ENCODE results near the gene RAD51C. TPM values are rescaled to one million over a fixed set of nuclear protein-coding genes. Genes with fewer than 3 reads are reported as not detected.
"Not testable (repeated sequence)": the region's sequence is repeated elsewhere in the genome, so short reads cannot be mapped to it uniquely, and the experiment has no call there.

RAD51C gene
- total RNA-seq, 1 donor from 2014 or later: 15.8 TPM

GRCh38 chr17:58734811-58735210, 42.4 kb downstream of the RAD51C start:
- no peak for DNase-seq (ENCODE audit: low read depth in 2 of 2)

- no peak for DNase-seq (ENCODE audit: low read depth in 2 of 2)
These were observed 48.8 kb downstream of the RAD51C start for GRCh38 chr17:58741121-58741625.

DNA sequence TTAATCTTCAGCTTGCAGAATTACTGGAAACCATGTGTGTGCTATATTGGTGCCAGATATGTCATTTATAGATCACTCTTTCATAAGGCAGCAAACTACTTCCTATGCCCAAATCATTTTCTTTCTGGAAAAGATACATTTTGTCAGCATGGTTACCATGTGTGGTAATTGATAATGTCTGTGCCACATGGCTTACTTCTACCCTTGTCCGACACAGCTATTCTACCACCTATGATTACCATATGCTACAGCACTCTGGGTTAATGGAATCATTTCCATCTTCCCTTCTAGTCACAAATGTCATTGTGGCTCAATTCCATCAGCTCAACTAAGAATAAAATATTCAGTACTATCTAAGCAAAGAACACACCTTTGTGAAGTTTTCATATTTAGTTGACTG, 55.3 kb downstream of the RAD51C start:
- no peak for DNase-seq (ENCODE audit: low read depth in 2 of 2)

GRCh38 chr17:58749627-58750026, 57.2 kb downstream of the RAD51C start:
- not testable (repeated sequence) for DNase-seq (ENCODE audit: low read depth in 2 of 2)

DNA sequence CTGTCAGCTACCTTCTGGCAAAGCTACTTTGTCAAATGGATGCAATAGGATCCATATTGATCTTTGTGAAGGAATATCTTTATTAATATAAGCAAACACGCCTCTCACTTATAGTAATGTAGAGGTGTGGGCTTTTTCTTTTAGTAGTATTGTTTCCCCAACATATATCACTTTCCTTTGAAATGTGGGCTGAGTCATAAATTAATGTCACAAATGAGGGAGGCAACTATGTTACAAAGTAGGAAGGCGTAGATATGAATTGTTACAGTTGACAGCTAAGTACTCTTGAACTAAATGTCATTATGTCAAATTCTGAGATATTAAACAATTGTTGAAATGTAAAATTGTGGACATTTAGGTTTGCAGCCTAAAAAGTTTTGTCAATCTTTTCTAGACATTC, 60.6 kb downstream of the RAD51C start:
- DNase-seq (ENCODE audit: low read depth in 2 of 2): no peak

GRCh38 chr17:58755269-58755576, 62.8 kb downstream of the RAD51C start:
- no peak for DNase-seq (ENCODE audit: low read depth in 2 of 2)

GRCh38 chr17:58755577-58756245, 63.3 kb downstream of the RAD51C start, which contains the start of gene PPM1E:
PPM1E (plus strand) TSS chr17:58755854.
- peak; percentile 5 to 59 for DNase-seq (ENCODE audit: low read depth in 2 of 2)

GRCh38 chr17:58756246-58757161, 64.1 kb downstream of the RAD51C start:
- no peak for DNase-seq (ENCODE audit: low read depth in 2 of 2)

GRCh38 chr17:58757162-58757613, 64.8 kb downstream of the RAD51C start:
- DNase-seq (ENCODE audit: low read depth in 2 of 2): no peak

DNA sequence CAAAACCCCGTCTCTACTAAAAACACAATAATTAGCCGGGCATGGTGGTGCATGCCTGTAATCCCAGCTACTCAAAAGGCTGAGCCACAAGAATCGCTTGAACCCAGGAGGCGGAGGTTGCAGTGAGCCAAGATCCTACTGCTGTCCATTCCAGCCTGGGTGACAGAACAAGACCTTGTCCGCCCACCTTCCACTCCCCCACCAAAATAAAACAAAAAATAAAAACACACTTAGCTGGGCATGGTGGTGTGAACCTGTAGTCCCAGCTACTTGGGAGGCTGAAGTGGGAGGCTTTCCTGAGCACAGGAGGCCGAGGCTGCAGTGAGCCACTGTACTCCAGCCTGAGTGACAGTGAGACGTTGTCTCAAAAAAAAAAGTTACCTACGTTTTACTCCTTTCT, 66.5 kb downstream of the RAD51C start:
- no peak for DNase-seq (ENCODE audit: low read depth in 2 of 2)

DNA sequence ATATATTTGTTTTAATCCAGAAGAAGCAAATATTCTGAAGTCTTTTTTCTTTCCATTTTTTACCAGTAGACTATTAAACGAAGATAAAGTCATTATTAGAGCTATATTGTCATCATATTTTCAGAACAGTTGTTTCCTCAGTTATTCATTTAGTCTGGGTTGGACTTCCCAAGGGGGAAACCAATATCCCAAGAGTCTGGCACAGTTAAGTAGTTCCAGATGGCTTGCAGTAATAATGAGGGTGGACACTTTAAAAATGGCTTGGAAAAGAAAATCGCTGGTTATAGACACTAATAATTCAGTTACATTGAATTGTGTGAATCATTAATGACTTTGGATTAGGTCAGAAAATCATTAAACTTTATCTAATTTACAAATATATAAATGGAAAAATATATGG, 67.1 kb downstream of the RAD51C start:
- DNase-seq (ENCODE audit: low read depth in 2 of 2): no peak

DNA sequence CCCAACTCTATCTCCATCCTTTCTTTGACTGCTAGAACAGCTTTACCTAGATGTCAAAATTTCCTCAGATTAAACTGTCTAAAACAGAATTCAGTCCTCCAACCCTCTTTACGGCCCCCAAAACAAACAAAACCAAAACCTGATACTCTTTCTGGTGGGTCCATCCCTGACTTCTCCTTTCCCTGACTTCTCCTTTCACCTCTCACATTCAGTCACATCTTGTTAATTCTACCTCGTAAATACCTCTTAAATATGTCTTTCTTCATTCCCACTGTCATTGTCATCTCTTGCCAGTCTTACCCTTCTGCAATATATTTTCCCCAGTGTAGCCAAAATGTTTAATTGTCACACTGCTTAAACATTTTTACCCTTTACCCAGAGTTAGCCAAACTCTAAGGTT, 67.8 kb downstream of the RAD51C start:
- DNase-seq (ENCODE audit: low read depth in 2 of 2): no peak

DNA sequence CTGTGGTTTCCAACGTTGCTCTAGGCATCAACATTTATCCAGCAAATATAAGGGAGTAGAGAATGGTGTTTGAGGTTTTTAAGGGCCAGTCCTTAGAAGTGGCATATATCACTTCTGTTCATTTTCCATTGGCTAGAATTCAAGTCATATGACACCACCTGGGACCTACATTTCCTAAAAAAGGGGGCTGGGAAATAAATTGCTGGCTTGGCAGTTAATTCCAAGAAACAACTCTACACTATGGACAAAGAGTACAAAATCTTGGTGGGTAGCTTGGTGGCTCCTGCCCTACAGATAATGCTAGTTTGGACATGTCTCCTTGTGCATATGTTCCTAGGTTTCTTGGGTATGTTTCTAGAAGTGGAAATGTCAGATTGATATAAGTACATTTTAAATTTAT, 70.9 kb downstream of the RAD51C start:
- DNase-seq (ENCODE audit: low read depth in 2 of 2): no peak

GRCh38 chr17:58764373-58764772, 72.0 kb downstream of the RAD51C start:
- DNase-seq (ENCODE audit: low read depth in 2 of 2): no peak

DNA sequence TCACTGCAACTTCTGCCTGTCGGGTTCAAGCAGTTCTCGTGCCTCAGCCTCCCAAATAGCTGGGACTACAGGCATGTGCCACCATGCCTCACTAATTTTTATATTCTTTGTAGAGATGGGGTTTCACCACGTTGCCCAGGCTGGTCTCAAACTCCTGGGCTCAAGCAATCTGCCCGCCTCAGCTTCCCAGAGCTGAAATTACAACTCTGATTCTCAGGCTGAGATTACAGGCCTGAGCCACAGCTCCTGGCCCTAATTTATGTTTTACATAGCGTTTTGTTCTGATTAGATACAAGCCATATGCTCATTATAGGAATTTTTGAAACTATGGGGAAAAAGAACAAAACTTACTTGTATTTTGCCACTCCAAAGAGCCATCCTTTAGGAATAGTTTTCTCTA, 86.1 kb downstream of the RAD51C start:
- not testable (repeated sequence) for DNase-seq (ENCODE audit: low read depth in 2 of 2)

GRCh38 chr17:58779446-58779845, 87.0 kb downstream of the RAD51C start:
- DNase-seq (ENCODE audit: low read depth in 2 of 2): no peak

DNA sequence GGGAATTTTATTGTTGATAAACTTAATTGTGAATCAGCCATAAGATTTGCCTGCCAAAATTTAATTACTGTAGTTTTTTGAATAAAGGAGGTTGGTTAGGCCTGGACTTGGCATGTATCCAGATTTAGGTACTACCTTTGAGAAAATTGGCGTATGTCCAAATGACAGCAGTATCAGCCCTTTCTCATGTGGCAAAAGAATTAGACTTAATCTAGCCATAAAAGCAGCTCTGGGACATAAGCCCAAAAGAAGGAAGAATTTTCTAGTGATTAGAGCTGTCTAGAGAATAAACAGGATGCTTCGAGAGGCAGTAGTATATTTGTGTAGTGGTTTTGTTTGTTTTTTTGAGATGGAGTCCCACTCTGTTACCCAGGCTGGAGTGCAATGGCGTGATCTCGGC, 91.0 kb downstream of the RAD51C start:
- peak; percentile 1 to 3 for DNase-seq (ENCODE audit: low read depth in 2 of 2)

DNA sequence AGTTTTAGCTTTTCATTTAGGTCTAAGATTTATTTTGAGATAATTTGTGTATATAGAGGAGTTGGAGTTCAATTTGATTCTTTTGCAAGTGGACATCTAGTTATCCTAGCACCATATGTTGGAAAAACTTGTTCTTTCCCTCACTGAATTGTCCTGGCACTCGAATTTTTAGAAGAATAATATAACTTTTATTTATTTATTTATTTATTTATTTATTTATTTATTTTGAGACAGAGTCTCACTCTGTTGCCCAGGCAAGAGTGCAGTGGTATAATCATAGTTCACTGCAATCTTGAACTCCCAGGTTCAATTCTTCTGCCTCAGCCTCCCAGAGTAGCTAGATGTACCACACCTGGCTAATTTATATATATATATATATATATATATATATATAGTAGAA, 92.7 kb downstream of the RAD51C start:
- DNase-seq (ENCODE audit: low read depth in 2 of 2): no peak
